ENCODE data around the gene TEX264.

TEX264 gene

GRCh38 chr3:51700403-51700802, 29.4 kb downstream of the TEX264 start:
- DNase-seq = no peak

- no peak for DNase-seq
Measured at GRCh38 chr3:51702156-51702555, 31.1 kb downstream of the TEX264 start.

GRCh38 chr3:51703068-51703760, 32.2 kb downstream of the TEX264 start:
- no peak for DNase-seq

- DNase-seq = no peak
Measured at GRCh38 chr3:51703761-51704510, 32.9 kb downstream of the TEX264 start.

- DNase-seq = no peak
Measured at GRCh38 chr3:51704511-51704950, 33.5 kb downstream of the TEX264 start.

- DNase-seq = no peak
Measured at GRCh38 chr3:51705276-51706020, 34.4 kb downstream of the TEX264 start.

- DNase-seq = no peak
Measured at GRCh38 chr3:51706021-51706485, 35.0 kb downstream of the TEX264 start.

- DNase-seq = no peak
Measured at GRCh38 chr3:51706788-51707731, 36.0 kb downstream of the TEX264 start, which contains the start of gene GRM2. Gene GRM2 (plus strand): TSS chr3:51707068. CDS start chr3:51708984, 1,916 bp downstream.

GRCh38 chr3:51708216-51708845, 37.3 kb downstream of the TEX264 start:
- DNase-seq = no peak

- DNase-seq = no peak
Measured at GRCh38 chr3:51709004-51709420, 38.0 kb downstream of the TEX264 start.

GRCh38 chr3:51709675-51710074, 38.6 kb downstream of the TEX264 start:
- no peak for DNase-seq

GRCh38 chr3:51710631-51711351, 39.7 kb downstream of the TEX264 start:
- DNase-seq = no peak

- no peak for DNase-seq
Measured at GRCh38 chr3:51711352-51712037, 40.4 kb downstream of the TEX264 start.

- no peak for DNase-seq
Measured at GRCh38 chr3:51712038-51712420, 41.0 kb downstream of the TEX264 start.

- DNase-seq = no peak
Measured at GRCh38 chr3:51712511-51712931, 41.5 kb downstream of the TEX264 start.

GRCh38 chr3:51712963-51713362, 41.9 kb downstream of the TEX264 start:
- no peak for DNase-seq

- no peak for DNase-seq
Measured at GRCh38 chr3:51715231-51715976, 44.4 kb downstream of the TEX264 start.

- DNase-seq = no peak
Measured at GRCh38 chr3:51715977-51716294, 44.9 kb downstream of the TEX264 start.

GRCh38 chr3:51716805-51717204, 45.8 kb downstream of the TEX264 start:
- no peak for DNase-seq

- no peak for DNase-seq
Measured at GRCh38 chr3:51717446-51717845, 46.4 kb downstream of the TEX264 start.
